Chondrocyte (in vitro differentiated cells): ENCODE data around the gene HELQ. TPM values are rescaled to one million over a fixed set of nuclear protein-coding genes. Genes with fewer than 3 reads are reported as not detected.
"Not testable (repeated sequence)": the region's sequence is repeated elsewhere in the genome, so short reads cannot be mapped to it uniquely, and the experiment has no call there.

Source experiments
- DNase-seq: peaks from one replicate; pipeline ENCODE4 v3.0.0; 2021; ENCODE audit warnings: mixed read lengths, low spot score
- H3K27ac Mint-ChIP-seq: one replicate; pipeline ENCODE4 v1.8.0; 2021; ENCODE audit warnings: mild to moderate bottlenecking, moderate library complexity, mixed read lengths; ENCODE audit not compliant: unreplicated experiment
- H3K27me3 Mint-ChIP-seq: 2 replicates; pipeline ENCODE4 v1.8.0; 2021; ENCODE audit warnings: low read depth, mixed read lengths
- H3K36me3 Mint-ChIP-seq: 2 replicates; pipeline ENCODE4 v1.8.0; 2021; ENCODE audit warnings: low read depth, mixed read lengths
- H3K4me1 Mint-ChIP-seq: 2 replicates; pipeline ENCODE4 v1.8.0; 2021; ENCODE audit warnings: low read depth, mild to moderate bottlenecking, mixed read lengths
- H3K4me3 Mint-ChIP-seq: one replicate; pipeline ENCODE4 v1.8.0; 2021; ENCODE audit warnings: mild to moderate bottlenecking, moderate library complexity, mixed read lengths; ENCODE audit not compliant: unreplicated experiment
- H3K9me3 Mint-ChIP-seq: 2 replicates; pipeline ENCODE4 v1.8.0; 2021; ENCODE audit warnings: low read depth, mixed read lengths
- long read RNA-seq: library from polyadenylated mRNA; stranded (forward); transcript quantifications from one replicate; pipeline ENCODE4 v2.0.0, GENCODE V29; 2021
- total RNA-seq: library from RNA; stranded (reverse); gene quantifications from 3 replicates; pipeline ENCODE4 v1.2.1, GENCODE V29; 2021
- TF ChIP-seq, protein P1 (sequence below): fragments of 200-600 bp; sonication (generic); IDR thresholded peaks from 2 replicates; pipeline ENCODE4 v1.5.0; 2021; ENCODE audit warnings: antibody characterized with exemption, mild to moderate bottlenecking, moderate library complexity

HELQ gene, protein sequence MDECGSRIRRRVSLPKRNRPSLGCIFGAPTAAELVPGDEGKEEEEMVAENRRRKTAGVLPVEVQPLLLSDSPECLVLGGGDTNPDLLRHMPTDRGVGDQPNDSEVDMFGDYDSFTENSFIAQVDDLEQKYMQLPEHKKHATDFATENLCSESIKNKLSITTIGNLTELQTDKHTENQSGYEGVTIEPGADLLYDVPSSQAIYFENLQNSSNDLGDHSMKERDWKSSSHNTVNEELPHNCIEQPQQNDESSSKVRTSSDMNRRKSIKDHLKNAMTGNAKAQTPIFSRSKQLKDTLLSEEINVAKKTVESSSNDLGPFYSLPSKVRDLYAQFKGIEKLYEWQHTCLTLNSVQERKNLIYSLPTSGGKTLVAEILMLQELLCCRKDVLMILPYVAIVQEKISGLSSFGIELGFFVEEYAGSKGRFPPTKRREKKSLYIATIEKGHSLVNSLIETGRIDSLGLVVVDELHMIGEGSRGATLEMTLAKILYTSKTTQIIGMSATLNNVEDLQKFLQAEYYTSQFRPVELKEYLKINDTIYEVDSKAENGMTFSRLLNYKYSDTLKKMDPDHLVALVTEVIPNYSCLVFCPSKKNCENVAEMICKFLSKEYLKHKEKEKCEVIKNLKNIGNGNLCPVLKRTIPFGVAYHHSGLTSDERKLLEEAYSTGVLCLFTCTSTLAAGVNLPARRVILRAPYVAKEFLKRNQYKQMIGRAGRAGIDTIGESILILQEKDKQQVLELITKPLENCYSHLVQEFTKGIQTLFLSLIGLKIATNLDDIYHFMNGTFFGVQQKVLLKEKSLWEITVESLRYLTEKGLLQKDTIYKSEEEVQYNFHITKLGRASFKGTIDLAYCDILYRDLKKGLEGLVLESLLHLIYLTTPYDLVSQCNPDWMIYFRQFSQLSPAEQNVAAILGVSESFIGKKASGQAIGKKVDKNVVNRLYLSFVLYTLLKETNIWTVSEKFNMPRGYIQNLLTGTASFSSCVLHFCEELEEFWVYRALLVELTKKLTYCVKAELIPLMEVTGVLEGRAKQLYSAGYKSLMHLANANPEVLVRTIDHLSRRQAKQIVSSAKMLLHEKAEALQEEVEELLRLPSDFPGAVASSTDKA
- 7.2 to 13.5 TPM (median 9.6 TPM) in 3 replicates for total RNA-seq
- long read RNA-seq, partial matches to known transcripts = 5 of 17 reads
- long read RNA-seq, other reads (novel, unspliced or antisense) = 2 of 17 reads

DNA sequence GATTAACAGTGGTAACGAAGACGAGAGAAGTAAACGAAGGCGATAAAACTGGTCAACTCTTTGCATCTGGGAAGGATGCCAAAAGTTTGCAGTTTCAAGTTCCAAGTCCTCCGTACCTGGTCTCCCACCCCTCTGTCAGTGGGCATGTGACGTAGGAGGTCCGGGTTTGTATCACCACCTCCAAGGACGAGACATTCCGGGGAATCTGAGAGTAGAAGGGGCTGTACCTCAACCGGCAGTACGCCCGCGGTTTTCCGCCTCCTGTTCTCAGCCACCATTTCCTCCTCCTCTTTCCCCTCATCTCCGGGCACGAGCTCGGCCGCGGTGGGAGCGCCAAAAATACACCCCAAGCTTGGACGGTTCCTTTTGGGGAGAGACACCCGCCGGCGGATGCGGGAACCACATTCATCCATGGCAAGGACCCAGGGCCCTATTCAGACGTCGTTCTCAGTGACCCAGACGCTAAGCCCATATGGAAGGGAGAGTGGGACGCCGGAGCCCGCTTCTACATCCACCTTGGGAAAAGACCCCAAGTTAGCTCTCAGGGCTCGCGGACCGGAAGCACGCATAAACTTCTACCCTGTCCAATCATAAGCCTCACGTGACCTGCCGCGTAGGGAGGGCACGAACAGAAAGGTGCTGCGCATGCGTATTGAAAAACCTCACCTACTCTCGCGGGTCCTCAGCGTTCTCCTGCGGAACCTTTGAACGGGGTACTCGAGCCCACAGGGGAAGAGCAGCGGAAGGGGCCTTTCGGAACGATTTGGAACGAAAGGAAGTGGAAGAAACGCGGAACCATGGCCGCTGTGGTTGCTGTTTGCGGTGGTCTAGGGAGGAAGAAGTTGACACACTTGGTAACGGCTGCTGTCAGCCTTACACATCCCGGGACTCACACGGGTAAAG lies at the start of gene HELQ, which contains the start of gene MRPS18C:
Gene HELQ, minus strand, starts transcription at position 543 of the 903 bp plus-strand sequence. Its CDS starts 130 bp downstream, at position 413.
Gene MRPS18C, plus strand, starts transcription at position 778 of the 903 bp plus-strand sequence. Its CDS starts 20 bp downstream, at position 798.
- no peaks in the 10 kb centered on the region for H3K27me3 Mint-ChIP-seq
- no peaks in the 10 kb centered on the region for H3K9me3 Mint-ChIP-seq
- H3K27ac Mint-ChIP-seq = peak within 1 kb of the TSS; percentile 100
- TF ChIP-seq, protein P1, sequence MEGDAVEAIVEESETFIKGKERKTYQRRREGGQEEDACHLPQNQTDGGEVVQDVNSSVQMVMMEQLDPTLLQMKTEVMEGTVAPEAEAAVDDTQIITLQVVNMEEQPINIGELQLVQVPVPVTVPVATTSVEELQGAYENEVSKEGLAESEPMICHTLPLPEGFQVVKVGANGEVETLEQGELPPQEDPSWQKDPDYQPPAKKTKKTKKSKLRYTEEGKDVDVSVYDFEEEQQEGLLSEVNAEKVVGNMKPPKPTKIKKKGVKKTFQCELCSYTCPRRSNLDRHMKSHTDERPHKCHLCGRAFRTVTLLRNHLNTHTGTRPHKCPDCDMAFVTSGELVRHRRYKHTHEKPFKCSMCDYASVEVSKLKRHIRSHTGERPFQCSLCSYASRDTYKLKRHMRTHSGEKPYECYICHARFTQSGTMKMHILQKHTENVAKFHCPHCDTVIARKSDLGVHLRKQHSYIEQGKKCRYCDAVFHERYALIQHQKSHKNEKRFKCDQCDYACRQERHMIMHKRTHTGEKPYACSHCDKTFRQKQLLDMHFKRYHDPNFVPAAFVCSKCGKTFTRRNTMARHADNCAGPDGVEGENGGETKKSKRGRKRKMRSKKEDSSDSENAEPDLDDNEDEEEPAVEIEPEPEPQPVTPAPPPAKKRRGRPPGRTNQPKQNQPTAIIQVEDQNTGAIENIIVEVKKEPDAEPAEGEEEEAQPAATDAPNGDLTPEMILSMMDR = peak; percentile 73
- H3K4me3 Mint-ChIP-seq = peak within 1 kb of the TSS; percentile 100
- H3K4me1 Mint-ChIP-seq = peaks cover 20% of the 10 kb centered on the region
- DNase-seq = peak; percentile 97
- H3K36me3 Mint-ChIP-seq = peaks cover 14% of the 10 kb centered on the region

DNA sequence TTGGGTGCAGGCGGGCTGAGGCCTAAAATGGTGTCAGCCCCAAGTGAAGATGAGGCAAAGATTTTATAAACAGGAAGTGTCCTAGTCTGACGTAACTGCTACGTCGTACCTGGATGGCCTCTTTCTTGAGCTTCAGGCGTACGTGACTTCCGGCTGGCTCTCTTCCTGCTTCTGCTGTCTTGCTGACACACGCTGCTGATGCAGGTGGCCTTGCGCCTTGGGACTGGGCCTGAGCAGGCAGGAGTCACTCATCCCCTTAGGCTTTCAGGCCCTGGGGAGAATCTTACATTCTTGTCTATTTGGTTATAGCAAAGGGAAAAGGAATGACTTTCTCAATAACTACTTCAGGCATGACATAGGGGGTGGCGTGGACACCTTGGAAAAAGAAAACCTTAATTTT lies 49.4 kb upstream of the HELQ start:
- Mint-ChIP-seq H3K27ac (no peak overlapping the region), H3K9me3 (no peaks in the 10 kb centered on the region), H3K36me3 (no peaks in the 10 kb centered on the region), H3K4me3 (no peak overlapping the region), H3K27me3 (no peaks in the 10 kb centered on the region), H3K4me1 (no peaks in the 10 kb centered on the region)
- no peak for DNase-seq
- TF ChIP-seq, protein P1 = no peak

DNA sequence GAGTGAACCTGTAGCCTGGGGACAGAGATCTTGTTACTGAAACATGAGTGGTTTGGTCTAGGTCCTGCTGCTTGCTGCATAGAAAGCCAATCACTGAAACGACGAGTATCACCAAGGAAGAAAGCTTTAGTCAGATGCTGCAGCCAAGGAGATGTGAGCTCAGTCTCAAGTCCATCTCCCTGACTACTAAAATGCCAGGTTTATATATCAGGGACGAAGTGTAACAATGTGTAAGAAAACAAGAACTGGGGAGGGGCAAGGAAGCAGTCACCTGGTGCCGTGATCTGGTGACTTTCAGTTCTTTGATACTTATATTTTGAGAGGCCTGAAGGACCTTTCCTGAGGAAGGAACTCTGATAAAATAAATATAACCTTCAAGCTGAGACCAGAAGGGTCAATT lies 48.9 kb upstream of the HELQ start:
- Mint-ChIP-seq H3K27me3 (no peaks in the 10 kb centered on the region), H3K4me1 (no peaks in the 10 kb centered on the region), H3K27ac (no peak overlapping the region)

DNA sequence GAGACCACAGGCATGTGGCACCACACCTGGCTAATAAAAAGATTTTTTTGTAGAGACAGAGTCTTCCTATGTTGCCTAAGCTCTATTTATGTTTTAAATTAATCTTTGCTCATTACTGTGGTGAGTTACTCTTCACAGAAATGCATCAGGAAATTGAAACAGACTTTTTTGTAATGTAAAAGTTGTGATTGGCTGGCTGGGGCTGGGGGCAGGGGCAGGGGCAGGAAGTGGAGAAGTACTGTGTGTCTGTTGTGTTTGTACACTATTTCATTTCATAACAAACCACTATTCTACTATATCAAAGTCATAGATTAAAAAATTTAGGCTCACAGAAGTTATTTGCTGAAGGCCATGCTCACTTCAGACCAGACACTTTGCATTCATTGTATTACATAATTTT lies 48.4 kb upstream of the HELQ start:
- H3K36me3 Mint-ChIP-seq = no peaks in the 10 kb centered on the region
- H3K27ac Mint-ChIP-seq = no peak overlapping the region
- no peak for DNase-seq
- no peaks in the 10 kb centered on the region for H3K4me1 Mint-ChIP-seq
- H3K4me3 Mint-ChIP-seq = no peak overlapping the region
- H3K27me3 Mint-ChIP-seq = no peaks in the 10 kb centered on the region
- no peaks in the 10 kb centered on the region for H3K9me3 Mint-ChIP-seq
- TF ChIP-seq, protein P1 = no peak

More for the DNA sequence above, 48.9 kb upstream of the HELQ start:
- H3K36me3 Mint-ChIP-seq = no peaks in the 10 kb centered on the region
- H3K9me3 Mint-ChIP-seq = no peaks in the 10 kb centered on the region
- no peak overlapping the region for H3K4me3 Mint-ChIP-seq
- no peak for DNase-seq
- TF ChIP-seq, protein P1 = no peak

DNA sequence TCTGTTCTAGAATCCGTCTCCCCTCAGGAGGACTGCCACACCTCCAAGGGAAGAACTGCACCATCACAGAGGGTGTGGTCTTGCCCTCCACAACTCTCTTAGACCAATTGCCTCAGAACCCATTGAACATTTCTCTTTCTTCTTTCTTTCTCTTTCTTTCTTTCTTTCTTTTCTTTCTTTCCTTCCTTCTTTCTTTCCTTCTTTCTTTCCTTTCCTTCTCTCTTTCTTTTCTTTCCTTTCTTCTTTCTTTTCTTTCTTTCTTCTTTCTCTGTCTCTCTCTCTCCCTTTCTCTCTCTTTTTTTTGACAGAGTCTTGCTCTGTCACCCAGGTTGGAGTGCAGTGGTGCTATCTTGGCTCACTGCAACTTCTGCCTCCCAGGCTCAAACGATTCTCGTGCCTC lies 46.0 kb upstream of the HELQ start:
- DNase-seq, H3K9me3 Mint-ChIP-seq, H3K27me3 Mint-ChIP-seq, H3K4me1 Mint-ChIP-seq, H3K27ac Mint-ChIP-seq, H3K36me3 Mint-ChIP-seq, H3K4me3 Mint-ChIP-seq: not testable (repeated sequence)
